AG04449 (cell line): Measurements from ENCODE around the gene ZNF117.

Experiments
- CTCF ChIA-PET: fragments of 350-600 bp; formaldehyde crosslinking; extraction: SDS; loops from one replicate; lab custom pipeline; 2021; ENCODE audit warnings: antibody characterized with exemption; lab: Yijun Ruan, JAX
- POLR2A ChIA-PET: fragments of 400-600, 350-600 bp; formaldehyde crosslinking; extraction: SDS; loops from one replicate; lab custom pipeline; 2020; ENCODE audit warnings: antibody characterized with exemption, inconsistent platforms; lab: Yijun Ruan, JAX
- DNase-seq: peaks from one replicate; pipeline ENCODE4 v3.0.0-alpha.2; 2010; ENCODE audit warnings: low read depth, low spot score
- H3K4me3 ChIP-seq: 2 replicates; pipeline ENCODE4 v1.5.1; 2011; ENCODE audit warnings: low read depth, mild to moderate bottlenecking, control low read depth, low read length
- TF ChIP-seq, protein P1 (sequence below): IDR thresholded peaks from one replicate; pipeline ENCODE4 v1.5.1; 2011; ENCODE audit warnings: mild to moderate bottlenecking, moderate library complexity, low read length, control low read depth, inconsistent platforms; ENCODE audit not compliant: insufficient read depth; ENCODE audit errors: missing control alignments

ZNF117 gene

GRCh38 chr7:65006094-65006992, 15.5 kb upstream of the ZNF117 start, which contains the start of gene ERV3-1:
TSS of gene ERV3-1 (minus strand) at chr7:65006687. CDS start at chr7:64993026, 13,661 bp downstream.
- ChIA-PET POLR2A (interaction anchor here (0.5 to 1.3 kb wide), 3 partner anchors 32 to 378 kb away, joined by 3 to 9 read pairs (median 9); no protein-coding TSS in a partner anchor), CTCF (interaction anchor here (0.9 kb wide), 1 partner anchor 55 kb away, joined by 3 read pairs; no protein-coding TSS in a partner anchor)
- DNase-seq: peak; percentile 69
- TF ChIP-seq, protein P1, sequence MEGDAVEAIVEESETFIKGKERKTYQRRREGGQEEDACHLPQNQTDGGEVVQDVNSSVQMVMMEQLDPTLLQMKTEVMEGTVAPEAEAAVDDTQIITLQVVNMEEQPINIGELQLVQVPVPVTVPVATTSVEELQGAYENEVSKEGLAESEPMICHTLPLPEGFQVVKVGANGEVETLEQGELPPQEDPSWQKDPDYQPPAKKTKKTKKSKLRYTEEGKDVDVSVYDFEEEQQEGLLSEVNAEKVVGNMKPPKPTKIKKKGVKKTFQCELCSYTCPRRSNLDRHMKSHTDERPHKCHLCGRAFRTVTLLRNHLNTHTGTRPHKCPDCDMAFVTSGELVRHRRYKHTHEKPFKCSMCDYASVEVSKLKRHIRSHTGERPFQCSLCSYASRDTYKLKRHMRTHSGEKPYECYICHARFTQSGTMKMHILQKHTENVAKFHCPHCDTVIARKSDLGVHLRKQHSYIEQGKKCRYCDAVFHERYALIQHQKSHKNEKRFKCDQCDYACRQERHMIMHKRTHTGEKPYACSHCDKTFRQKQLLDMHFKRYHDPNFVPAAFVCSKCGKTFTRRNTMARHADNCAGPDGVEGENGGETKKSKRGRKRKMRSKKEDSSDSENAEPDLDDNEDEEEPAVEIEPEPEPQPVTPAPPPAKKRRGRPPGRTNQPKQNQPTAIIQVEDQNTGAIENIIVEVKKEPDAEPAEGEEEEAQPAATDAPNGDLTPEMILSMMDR: no peak
- peak within 1 kb of the TSS; percentile 77 for H3K4me3 ChIP-seq

DNA sequence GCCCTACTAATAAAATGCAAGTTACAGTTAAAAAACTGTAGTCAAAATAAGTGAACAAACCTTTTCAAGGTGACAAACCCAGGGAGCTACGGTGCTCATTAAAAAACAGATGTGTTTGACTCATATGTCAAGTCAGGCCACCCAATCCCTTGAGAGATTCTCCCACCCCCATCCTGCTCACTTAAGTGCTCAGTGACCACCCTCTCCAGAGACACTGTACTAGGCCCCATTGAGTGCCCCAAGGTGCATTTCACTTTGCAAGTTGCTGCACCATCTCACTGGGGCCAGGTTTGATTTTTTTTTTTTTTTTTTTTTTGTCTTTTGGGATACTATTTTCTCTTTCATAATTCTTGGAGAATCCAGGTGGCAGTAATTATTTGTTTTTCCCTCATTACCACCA, 13.7 kb upstream of the ZNF117 start:
- no peak for DNase-seq
- TF ChIP-seq, protein P1: no peak
- ChIA-PET POLR2A (no interaction called here), CTCF (no interaction called here)
- H3K4me3 ChIP-seq: no peak overlapping the region

GRCh38 chr7:65002972-65003585, 12.2 kb upstream of the ZNF117 start:
- no peak for DNase-seq
- ChIA-PET POLR2A (no interaction called here), CTCF (no interaction called here)
- no peak overlapping the region for H3K4me3 ChIP-seq
- TF ChIP-seq, protein P1: no peak

DNA sequence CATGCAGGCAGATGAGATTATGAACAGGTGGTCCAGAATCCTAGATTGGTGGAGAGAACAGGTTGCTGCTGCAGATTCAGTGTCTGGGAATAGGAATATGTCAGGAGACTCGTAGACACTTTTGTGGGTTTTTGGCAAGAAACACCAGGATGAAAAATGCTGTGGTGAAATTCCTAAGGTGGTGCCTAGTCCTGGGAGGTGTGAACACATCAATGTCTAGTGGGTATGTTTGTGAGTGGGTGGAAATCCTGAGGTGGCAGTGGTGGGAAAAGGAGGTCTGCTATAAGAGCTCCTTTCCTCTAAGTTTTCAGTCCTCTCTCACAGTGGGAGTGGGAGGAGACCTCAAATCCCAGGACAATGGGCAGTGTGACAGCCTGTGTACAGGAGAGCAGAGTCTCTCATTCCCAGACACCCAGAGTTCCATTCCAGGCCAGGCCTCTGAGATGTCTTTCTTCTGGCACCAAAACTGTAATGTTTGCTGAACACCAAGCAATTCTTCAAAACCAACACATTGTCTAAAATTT, 10.5 kb upstream of the ZNF117 start:
- ChIA-PET POLR2A (no interaction called here), CTCF (no interaction called here)
- no peak for DNase-seq
- TF ChIP-seq, protein P1: no peak
- no peak overlapping the region for H3K4me3 ChIP-seq

DNA sequence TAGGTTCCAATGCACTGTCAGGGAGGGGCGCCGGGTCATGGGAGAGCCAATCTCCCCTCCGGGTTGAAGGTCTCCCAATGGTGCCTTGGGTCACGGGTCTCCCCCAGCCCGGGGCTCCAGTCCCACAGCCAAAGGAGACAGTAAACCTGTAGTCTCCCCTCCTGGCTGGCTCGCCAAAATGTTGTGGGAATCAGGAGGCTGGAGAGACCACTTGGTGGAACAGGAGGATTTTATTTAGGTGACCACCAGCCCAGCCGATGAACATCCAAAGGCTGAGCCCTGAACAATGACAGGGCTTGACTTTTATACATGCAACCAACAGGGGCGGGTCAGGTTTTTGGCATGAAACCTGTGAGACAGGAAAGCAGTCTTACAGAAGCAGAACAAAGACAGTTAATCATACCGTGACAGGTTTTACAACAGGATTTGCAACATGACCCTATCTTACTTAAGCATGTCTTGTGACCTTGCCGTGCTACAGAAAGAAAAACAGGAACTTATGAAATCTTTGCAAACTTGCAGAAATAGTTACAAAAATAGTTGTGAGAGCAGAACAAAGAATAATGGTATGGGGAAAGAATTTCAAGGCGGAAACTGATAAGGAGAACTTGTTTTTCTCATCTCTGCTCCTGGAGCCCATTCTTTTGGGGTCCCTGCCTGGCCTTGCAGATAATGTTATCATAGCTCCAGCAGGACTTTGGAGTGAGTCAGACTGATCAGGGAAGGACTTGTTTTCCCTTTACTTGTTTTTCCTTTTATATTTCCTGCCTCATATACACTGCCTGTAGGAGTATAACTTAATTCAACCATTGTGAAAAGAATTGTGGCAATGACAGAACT, 8.5 kb upstream of the ZNF117 start:
- TF ChIP-seq, protein P1: no peak
- CTCF ChIA-PET: no interaction called here
- H3K4me3 ChIP-seq: no peak overlapping the region
- no peak for DNase-seq
- POLR2A ChIA-PET: no interaction called here

DNA sequence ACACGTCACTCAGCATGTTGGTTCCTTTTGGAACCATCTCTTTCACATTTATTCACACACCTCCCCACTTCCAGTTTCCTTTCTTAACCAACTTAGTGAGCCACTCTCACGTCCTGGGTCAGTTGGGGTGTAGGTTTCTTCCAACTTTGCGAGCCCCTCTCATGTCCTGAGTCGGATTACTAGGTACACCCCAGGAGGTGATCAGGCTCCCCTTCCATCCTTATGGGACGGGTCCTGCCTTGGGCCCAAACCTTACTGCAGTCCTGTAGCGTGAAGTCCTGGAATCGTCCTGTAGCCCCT, 8.0 kb upstream of the ZNF117 start:
- POLR2A ChIA-PET: no interaction called here
- TF ChIP-seq, protein P1: no peak
- H3K4me3 ChIP-seq: no peak overlapping the region
- CTCF ChIA-PET: no interaction called here
- DNase-seq: no peak
